HG03060 (cell line): ENCODE data around the gene OASL.
"Not testable (repeated sequence)": the region's sequence is repeated elsewhere in the genome, so short reads cannot be mapped to it uniquely, and the experiment has no call there.

Experiments
- ATAC-seq: cut with Tn5 transposase; IDR thresholded peaks from one replicate; pipeline ENCODE4 v1.9.1; 2021; ENCODE audit warnings: low read depth, moderate number of reproducible peaks; ENCODE audit not compliant: unreplicated experiment

OASL gene

DNA sequence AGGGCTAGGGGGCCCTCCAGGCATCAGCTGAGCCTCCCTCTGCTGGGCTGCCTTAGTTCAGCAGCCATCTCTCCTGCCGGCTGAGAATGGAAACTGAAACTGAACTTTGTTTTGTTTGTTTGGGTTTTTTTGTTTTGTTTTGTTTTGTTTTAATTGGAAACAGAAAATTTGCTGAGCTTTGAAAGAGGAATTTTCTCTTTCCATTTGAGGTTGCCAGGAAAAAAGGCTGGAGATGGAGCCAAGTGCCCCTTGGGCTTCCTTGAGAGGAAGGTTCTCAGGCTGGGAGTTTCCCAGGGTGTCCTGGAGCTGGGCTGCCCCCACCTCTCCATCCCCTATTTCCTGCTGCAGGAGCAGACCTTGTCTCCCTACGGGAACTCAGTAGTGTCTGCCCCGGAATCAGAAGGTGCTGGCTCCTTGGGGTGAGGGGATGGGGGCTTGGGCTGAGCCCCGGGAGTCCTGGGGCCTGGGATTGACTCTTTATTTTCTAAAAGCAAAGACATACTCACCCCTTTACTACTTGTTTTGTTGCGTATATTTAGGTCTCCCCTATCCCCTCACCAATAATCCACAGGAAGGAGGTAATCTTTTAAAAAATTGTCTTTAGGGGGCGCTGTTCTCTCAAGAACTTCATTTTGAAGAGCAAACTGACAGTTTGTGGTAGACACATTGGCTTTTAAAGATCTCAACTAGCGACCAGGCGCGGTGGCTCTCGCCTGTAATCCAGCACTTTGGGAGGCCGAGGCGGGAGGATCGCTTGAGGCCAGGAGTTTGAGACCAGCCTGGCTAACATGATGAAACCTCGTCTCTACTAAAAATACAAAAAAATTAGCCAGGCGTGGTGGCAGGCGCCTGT, 21.3 kb upstream of the OASL start:
- no peak for ATAC-seq

DNA sequence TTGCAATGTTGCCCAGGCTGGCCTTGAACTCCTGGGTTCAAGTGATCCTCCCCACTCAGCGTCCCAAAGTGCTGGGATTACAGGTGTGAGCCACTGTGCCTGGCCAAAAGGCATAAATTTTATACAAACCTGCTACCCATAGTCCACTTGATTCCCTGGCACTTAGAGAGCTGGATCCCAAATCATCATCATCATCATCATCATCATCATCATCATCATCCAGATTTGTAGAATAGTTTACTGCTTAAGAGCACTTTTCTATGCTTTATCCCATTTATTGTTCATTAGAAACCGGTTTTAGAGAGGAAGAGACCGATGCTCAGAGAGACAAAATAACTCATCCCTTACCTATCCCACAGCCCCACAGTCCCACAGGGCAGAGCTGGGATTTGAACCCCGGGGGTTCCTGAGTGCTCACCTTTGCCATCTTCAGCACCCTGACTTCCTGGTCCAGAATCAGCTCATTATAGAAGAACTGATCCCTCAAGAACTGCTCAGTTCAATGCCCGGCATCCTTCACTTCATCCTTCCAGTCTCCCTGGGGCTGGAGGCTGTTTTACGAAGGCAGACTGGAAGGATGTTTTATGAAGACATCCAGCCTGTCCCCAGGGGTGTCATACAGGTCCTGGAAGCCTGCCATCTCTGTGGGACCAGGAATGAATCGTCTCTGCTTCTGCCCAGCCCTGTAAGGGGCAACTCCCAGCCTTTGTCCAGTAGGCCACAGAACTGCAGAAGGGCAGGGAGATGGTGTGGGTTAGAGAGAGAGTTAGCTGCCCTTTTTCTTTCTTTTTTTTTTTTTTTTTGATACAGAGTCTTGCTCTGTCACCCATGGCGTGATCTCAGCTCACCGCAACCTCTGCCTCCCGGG, 20.2 kb upstream of the OASL start:
- ATAC-seq = no peak

DNA sequence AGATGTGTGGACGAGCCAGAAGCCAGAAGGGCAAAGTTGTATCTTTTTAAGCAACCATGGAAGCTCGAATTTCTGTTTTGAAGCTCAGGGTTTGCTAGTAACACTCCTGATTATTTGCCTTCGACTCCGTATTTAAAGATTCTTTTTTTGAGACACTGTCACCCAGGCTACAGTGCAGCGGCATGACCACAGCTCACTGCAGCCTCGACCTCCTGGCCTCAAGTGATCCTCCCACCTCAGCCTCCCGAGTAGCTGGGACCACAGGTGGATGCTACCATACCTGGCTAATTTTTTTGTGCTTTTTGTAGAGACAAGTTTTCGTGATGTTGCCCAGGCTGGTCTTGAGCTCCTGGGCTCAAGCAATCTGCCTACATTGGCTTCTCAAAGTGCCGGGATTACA, 18.7 kb upstream of the OASL start:
- ATAC-seq = no peak

DNA sequence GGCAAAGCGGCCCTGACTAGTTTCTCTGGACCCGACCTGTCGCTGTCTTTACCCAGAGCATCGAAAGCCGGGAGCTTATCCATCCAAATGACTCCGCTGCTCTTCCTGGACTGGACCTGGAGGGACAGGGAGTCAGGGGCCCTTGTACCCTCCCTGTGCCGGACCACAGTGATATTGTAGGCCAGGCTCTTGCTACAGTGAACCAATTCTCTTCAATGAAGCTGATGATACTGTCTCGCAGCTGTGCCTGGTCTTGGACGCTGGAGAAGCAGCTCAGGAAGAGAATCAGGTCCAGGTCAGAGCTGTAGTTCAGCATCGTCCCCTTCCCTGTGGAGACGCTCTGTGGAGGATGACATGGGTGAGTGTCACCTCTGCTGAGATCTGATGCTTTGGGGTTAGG, 14.7 kb upstream of the OASL start:
- ATAC-seq = no peak

DNA sequence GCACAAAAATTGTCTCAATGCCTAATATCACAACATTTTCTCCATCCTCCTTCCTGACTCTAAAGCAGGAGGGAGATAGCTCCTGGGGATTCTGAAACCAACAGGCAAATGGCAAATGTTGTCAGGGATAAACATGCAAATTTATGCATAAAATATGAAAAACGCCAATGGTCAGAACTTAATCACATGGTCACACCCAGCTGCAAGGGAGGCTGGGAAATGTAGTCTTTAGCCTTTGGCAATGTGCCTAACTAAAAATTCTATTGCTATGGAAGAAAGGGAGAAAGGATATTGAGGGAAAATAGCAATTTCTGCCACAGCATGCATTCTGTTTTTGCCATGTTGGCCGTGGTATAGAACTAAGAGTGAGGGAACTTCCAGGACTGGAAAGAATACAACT, 11.7 kb upstream of the OASL start:
- no peak for ATAC-seq

DNA sequence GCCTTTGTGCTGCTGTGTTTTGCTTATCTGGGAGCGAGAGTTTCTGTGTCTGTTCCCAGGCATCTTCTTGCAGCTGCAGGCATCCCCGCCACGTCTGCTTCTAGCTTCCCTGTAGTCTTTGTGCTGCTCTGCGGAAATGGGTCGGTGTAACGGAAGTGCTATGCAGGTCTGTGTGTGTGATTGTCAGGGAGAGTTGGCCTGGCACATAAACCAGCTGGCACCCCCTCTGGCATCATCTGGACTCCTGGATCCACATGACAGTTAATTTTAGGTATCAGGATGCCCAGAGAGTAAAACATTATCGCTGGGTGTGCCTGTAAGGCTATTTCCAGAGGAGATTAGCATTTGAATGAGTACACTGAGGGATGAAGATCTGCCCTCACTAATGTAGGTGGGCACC, 9.4 kb upstream of the OASL start:
- ATAC-seq = no peak

DNA sequence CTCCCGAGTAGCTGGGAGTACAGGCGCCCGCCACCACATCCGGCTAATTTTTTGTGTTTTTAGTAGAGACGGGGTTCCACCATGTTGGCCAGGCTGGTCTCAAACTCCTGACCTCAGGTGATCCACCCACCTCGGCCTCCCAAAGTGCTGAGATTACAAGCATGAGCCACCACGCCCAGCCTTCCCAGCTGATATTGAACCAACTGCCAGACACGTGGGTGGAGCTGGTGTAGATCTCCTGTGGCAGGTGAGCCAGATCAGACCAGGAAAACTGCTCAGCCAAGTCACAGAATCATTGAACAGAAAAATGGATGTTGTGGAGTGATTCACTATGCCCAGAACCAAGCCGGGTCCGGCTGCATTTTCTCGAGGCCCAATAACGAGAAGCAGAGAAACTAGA, 8.4 kb upstream of the OASL start:
- ATAC-seq = not testable (repeated sequence)

DNA sequence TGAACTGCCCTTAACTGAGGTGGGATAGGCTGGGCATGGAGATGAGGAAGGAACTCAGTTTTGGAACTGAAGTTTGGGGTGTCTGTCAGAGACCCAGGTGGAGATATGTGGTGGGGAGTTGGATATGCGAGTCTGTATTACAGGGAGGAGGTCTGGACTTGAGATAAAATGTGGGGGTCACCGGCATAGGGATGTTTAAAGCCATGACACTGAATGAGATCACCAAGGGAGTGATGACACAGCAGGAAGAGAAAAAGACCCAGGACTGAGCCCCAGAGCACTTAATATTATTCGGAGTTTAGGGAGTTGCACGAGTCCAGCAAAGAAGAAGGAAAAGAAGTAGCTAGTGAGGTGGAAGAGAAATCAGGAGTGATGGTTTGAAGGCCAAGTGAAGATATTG, 4.0 kb upstream of the OASL start:
- no peak for ATAC-seq

DNA sequence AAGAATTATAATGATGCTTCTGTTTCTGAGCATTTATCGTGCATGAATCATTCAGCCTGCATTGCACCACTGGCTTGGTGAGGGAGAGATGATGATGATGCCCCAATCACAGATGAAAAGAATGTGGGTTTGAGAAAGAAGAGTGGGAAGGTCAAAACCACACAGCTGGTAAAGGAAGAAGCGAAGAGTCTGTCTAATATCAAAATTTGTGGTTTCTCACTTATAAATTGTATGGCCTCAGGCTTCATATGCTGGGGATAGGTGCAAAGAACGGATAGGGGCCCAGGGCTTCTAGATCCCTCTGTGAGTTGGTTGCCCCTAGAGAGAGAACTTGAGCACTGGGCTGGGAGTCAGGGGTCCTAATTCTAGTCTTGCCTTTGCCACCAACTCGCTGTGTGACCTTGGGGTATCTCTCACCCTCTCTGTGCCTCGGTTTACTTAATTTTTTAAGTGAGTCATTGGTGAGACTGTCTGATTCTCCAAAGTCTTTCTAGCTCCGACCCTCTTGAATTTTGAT, 2.2 kb downstream of the OASL start:
- no peak for ATAC-seq

DNA sequence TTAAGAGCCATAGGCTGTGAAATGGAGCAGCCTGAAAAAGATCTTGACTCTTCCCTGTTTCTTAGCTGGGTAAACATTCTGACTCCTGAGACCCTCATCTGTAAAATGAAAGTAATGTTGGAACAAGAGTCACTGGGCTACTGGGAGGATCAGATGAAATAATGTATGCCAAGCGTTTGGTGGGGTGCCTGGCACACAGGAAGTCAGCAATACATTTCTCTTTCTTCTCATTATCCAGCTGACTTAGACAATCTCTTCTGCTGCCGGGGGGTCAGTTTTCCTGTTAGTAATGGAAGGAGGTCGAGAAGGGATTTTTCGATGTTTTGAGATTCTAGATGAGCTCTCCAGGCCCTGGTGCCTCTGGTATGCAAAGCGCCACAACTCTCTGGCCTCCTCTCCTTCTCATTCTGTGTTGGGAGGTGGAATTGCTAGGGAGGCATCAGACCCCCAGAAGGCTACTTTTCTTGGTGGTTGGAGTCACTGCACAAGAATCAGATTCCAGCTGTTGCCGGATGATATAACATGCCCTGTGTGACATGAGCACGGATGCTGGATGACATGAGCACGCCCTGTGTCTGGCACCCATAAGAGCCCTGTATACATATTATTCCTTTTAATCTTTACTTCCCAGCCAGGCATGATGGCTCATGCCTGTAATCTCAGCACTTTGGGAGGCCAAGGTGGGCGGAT, 4.3 kb downstream of the OASL start:
- ATAC-seq = no peak

DNA sequence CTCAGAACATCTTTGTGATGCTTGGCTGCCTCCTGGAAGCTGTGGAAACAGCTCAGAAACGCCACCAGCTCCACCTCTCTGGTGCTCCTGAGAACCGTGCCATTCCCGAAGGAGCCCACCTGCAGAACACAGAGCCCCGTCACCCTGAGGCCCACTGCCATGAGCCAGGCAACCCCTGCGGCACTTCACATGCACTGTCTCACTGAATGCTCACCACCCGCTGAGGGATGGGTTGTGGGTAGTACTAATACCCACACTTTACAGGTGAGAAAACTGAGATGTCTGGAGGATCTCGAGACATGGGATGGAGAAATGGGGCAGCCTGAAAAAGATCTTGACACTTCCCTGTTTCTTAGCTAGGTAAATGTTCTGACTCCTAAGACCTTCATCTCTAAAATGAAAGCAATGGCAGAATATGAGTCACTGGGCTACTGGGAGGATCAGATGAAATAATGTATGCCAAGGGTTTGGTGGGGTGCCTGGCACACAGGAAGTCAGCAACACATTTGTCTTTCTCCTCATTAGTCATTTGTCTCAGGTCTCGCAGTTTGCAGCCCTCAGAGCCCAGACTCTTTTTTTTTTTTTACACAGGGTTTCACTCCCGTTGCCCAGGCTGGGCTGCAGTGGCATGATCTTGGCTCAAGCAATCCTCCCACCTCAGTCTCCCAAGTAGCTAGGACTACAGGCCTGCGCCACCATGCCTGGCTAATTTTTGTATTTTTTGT, 5.3 kb downstream of the OASL start:
- no peak for ATAC-seq

DNA sequence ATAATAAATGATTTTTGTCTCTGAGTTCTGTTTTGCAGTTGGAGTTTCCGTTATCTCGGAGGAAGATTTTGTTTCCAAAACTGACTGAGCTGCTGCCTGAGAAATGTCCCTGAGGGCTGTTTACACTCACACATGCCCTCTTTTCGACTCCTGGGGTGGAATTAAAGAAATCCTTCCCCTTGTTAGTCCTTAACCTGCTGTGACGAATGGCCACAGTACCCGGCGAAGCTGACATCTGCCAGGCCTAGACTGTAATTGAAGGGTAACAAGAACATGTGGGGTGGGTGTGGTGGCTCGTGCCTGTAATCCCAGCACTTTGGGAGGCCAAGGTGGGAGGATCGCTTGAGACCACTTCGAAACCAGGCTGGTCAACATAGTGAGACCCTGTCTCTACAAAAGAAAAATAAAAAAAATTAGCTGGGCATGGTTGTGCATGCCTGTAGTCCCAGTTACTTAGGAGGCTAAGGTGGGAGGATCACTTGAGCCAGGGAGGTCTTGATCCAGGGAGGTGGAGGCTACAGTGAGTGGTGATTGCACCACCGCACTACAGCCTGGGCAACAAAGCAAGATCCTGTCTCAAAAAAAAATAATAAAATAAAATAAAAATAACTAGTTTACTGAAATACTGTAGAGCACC, 8.4 kb downstream of the OASL start:
- no peak for ATAC-seq

DNA sequence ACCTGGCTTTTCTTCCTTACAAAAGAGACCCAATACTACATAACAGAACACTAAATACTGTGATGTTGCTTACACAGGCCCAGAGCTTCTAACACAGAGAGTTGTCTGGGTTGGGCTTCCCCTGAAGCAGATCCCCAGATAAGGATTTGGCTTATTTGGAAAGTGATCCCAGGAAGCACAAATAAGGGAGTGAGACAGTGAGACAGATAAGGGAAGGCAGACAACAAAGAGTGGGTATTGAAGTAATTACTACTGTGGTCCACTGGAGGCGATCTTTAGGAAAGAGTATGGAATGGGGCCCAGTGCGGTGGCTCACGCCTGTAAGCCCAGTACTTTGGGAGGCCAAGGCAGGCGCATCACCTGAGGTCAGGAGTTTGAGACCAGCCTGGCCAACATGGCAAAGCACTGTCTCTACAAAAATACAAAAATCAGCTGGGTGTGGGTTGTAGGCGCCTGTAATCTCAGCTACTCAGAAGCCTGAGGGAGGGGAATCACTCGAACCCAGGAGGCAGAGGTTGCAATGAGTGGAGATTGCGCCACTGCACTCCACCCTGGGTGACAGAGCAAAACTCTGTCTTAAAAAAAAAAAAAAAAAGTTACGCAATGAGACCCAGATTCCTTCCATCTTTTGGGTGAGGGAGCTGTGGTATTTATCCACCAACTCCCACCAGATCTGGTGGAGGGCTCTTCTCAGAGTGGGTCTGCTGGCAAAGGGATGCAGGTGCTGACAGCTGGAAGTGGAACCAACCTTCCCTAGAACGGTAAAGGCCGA, 12.6 kb downstream of the OASL start:
- ATAC-seq = no peak

DNA sequence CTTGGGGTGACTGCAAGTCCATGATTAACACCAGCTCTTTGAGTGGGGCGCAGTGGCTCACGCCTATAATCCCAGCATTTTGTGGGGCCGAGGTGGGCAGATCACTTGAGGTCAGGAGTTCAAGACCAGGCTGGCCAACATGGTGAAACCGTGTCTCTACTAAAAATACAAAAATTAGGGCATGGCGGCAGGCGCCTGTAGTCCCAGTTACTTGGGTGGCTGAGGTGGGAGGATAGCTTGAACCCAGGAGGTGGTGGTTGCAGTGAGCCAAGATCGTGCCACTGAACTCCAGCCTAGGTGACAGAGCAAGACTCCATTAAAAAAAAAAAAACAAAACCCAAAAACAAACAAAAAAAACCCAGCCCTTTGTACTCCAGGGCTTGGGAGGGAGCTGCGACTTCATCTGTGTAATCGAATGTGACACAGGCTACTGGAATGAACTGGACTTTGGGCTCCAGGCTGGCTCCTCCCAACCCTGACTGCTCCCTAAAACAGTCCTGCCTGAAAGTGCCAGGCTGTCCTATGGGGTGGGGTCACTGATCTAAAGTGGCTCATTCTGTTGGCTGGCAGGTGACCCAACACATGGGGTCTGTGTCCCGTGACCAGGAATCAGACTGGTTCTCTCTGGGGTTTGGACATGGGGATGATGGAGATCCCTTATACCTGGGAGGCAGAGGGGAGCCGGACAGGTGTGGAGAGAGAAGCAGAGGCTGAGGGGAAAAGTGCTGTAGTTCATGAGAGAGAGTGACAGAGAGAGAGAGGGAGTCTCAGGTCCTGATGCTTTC, 13.4 kb downstream of the OASL start:
- ATAC-seq = no peak

DNA sequence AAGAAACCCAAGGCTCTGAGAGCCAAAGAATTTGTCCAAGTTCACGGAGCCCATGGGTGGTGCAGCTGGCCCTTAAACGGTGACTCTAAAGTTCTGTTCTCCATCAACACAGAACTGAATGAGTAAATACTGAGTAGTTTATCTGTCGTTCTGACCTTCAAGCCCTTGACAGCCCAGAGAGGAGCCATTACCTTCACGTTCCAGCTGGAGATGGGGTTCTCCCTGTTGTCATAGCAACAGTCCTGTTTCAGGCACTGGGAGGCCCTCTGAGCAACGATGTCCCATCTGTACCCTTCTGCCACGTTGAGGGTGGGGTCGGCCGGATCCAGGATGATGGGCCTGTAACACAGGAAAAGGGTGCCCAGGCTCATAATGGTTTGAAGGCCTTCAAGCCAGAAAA, 15.2 kb downstream of the OASL start:
- no peak for ATAC-seq

DNA sequence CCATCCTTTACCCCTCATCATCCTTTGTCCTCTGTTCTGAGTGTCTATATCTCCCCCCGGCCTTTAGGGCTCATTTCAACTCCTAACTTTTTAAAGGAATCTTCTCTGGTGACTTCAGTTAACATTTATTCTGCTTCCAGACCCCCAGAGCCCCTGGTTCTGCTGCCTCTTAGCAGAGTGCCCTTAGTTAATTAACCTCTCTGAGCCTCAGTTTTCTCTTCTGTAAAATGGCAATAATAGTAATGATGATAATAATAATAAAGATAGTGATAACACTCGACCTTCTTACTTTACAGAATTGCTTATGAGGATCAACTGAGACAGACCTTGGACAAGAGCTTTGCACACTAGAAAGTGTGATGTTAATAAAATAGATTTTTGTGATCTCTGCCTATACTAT, 16.3 kb downstream of the OASL start:
- no peak for ATAC-seq

DNA sequence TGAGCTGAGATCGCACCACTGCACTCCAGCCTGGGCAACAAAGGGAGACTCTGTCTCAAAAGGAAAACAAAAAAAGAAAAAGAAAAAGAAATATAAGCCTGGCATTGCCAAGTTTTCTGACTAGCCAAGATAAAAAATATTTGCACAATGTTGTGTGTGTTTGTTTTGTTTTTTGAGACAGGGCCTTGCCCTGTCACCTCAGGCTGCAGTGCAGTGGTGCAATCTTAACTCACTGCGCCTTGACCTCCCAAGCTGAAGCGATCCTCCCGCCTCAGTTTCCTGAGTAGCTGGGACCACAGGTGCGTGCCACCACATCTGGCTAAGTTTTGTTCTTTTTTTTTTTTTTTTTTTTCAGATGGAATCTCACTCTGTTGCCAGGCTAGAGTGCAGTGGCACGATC, 17.3 kb downstream of the OASL start:
- no peak for ATAC-seq

DNA sequence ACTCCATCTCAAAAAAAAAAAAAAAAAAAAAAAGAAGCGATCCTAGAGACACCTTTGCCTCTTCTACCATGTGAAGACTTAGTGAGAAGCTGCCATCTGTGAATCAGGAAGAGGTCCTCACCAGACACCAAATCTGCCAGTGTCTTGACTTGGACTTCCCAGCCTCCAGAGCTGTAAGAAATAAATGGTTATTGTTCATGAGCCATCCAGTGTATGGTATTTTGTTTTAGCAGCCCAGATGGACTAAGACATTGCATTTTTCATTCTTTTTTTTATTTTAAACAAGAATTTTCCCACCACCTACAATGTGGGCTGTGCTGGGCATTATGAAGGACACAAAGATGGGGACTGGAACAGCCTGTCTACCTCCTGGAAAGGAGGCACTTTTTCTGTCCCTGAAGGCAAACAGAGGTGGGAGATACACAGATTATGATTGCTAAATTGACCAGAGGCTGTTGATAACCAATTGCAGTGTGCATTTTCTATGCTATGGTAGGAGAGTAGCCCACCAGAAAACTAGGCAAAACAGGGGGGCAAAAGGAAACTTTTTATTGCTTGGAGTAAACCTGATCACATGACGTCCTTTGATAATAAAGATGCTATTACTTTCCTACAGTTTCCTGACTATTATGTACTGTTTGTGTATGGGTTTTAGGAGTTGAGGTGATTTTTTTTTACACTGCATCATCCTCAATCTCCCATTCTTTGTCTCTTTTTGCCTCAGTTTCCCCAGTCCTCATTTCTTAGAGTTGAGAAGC, 20.0 kb downstream of the OASL start:
- no peak for ATAC-seq
